Measurements from ENCODE around the gene COL25A1. TPM values are rescaled to one million over a fixed set of nuclear protein-coding genes. Genes with fewer than 3 reads are reported as not detected.
"Not testable (repeated sequence)": the region's sequence is repeated elsewhere in the genome, so short reads cannot be mapped to it uniquely, and the experiment has no call there.

COL25A1 gene
- total and polyA plus RNA-seq, 2 donors (not counting 3 experiments of a cell fraction or from before 2014, with no cell fraction given): 0.21 to 3.5 TPM

GRCh38 chr4:109078724-109079123, 223.7 kb downstream of the COL25A1 start:
- intact Hi-C loops (cut with micrococcal nuclease): loop anchor here (2.0 to 5.0 kb wide), 3 partner anchors 52 to 244 kb away; partner anchors contain the start of gene COL25A1
- Histone ChIP-seq H3K79me2 (ENCODE audit: control insufficient read depth, insufficient read depth, low read length) (no peaks in the 10 kb centered on the region), H3K27ac (ENCODE audit: insufficient read depth, low read depth, low read length) (no peak overlapping the region), H3K27me3 (ENCODE audit: control insufficient read depth in 2 of 2, insufficient read depth in 2 of 2, low read length in 2 of 2) (no peaks in the 10 kb centered on the region), H3K36me3 (ENCODE audit: control insufficient read depth in 2 of 2, extremely low read depth in 1 of 2, insufficient read depth in 2 of 2, low read length in 2 of 2) (no peaks in the 10 kb centered on the region), H3K9me3 (replicated peaks; ENCODE audit: control insufficient read depth, insufficient read depth, low read length) (no peaks in the 10 kb centered on the region), H3K9me1 (replicated peaks; ENCODE audit: control insufficient read depth, extremely low read depth, insufficient read depth, low read length) (no peaks in the 10 kb centered on the region), H4K20me1 (replicated peaks; ENCODE audit: control insufficient read depth, extremely low read depth, insufficient read depth, low read length) (no peaks in the 10 kb centered on the region), H3K4me1 (ENCODE audit: control insufficient read depth, extremely low read depth, insufficient read depth, low read length) (peaks cover 18% of the 10 kb centered on the region), H2AFZ (ENCODE audit: low read depth, low read length) (peak overlapping the region; percentile 38), H3K4me2 (ENCODE audit: insufficient read depth, low read length) (no peak overlapping the region), H3K9ac (replicated peaks; ENCODE audit: extremely low read depth, insufficient read depth, low read length) (no peak overlapping the region), H3K4me3 (replicated peaks in 1 of 3; ENCODE audit: insufficient read depth in 1 of 3, low read depth in 1 of 3, low read length in 3 of 3) (no peak overlapping the region)
- dilution Hi-C loops (cut with MboI; ENCODE audit: extremely low pct_ligation_motif_present, low sequenced_read_pairs): no loop called here
- DNase-seq (ENCODE audit: low read depth, low spot score) (peak; percentile 48), FAIRE-seq (no peak)
- TF ChIP-seq POLR2A (IDR thresholded peaks at IDR 0.05; ENCODE audit: low read depth, low read length) (no peak), GATA2 (IDR thresholded peaks at IDR 0.05; ENCODE audit: insufficient read depth, insufficient read length, low read depth, low read length) (no peak), MYC (IDR thresholded peaks at IDR 0.05; ENCODE audit: low read depth, low read length) (no peak)
- ChIA-PET CTCF (interaction anchor here (1.1 to 1.5 kb wide), 4 partner anchors 9 to 220 kb away, joined by 3 to 5 read pairs (median 4); no protein-coding TSS in a partner anchor), POLR2A (interaction anchor here (0.5 kb wide), 1 partner anchor 53 kb away, joined by 5 read pairs; no protein-coding TSS in a partner anchor)
- no TSS peak for BruUV-seq (replicated peaks)

- DNase-seq (ENCODE audit: low read depth, low spot score) (no peak), FAIRE-seq (no peak)
- Histone ChIP-seq H3K9me1 (replicated peaks; ENCODE audit: control insufficient read depth, extremely low read depth, insufficient read depth, low read length) (no peaks in the 10 kb centered on the region), H3K79me2 (ENCODE audit: control insufficient read depth, insufficient read depth, low read length) (no peaks in the 10 kb centered on the region), H3K36me3 (ENCODE audit: control insufficient read depth in 2 of 2, extremely low read depth in 1 of 2, insufficient read depth in 2 of 2, low read length in 2 of 2) (no peaks in the 10 kb centered on the region), H3K9ac (replicated peaks; ENCODE audit: extremely low read depth, insufficient read depth, low read length) (no peak overlapping the region), H3K4me3 (replicated peaks in 1 of 3; ENCODE audit: insufficient read depth in 1 of 3, low read depth in 1 of 3, low read length in 3 of 3) (no peak overlapping the region), H3K9me3 (replicated peaks; ENCODE audit: control insufficient read depth, insufficient read depth, low read length) (no peaks in the 10 kb centered on the region), H3K27me3 (ENCODE audit: control insufficient read depth in 2 of 2, insufficient read depth in 2 of 2, low read length in 2 of 2) (no peaks in the 10 kb centered on the region), H4K20me1 (replicated peaks; ENCODE audit: control insufficient read depth, extremely low read depth, insufficient read depth, low read length) (no peaks in the 10 kb centered on the region), H3K4me2 (ENCODE audit: insufficient read depth, low read length) (no peak overlapping the region), H3K27ac (ENCODE audit: insufficient read depth, low read depth, low read length) (no peak overlapping the region), H2AFZ (ENCODE audit: low read depth, low read length) (no peak overlapping the region), H3K4me1 (ENCODE audit: control insufficient read depth, extremely low read depth, insufficient read depth, low read length) (peaks cover 18% of the 10 kb centered on the region)
- POLR2A ChIA-PET: no interaction called here
- CTCF ChIA-PET: interaction anchor here (1.0 kb wide), 1 partner anchor 329 kb away, joined by 3 read pairs; no protein-coding TSS in a partner anchor
- BruUV-seq (replicated peaks): no TSS peak
- no peak for TF ChIP-seq EZH2 (IDR thresholded peaks at IDR 0.05; ENCODE audit: borderline replicate concordance, low read depth, low read length, severe bottlenecking)
- no peak for TF ChIP-seq GATA2 (IDR thresholded peaks at IDR 0.05; ENCODE audit: insufficient read depth, insufficient read length, low read depth, low read length)
- TF ChIP-seq FOS (IDR thresholded peaks at IDR 0.05; ENCODE audit: borderline replicate concordance, insufficient read depth, low read length): no peak
- no peak for TF ChIP-seq MAX (IDR thresholded peaks at IDR 0.05; ENCODE audit: insufficient read depth, insufficient read length)
- TF ChIP-seq POLR2A (IDR thresholded peaks at IDR 0.05; ENCODE audit: low read depth, low read length): no peak
- dilution Hi-C loops (cut with MboI; ENCODE audit: extremely low pct_ligation_motif_present, low sequenced_read_pairs) (no loop called here), intact Hi-C loops (cut with micrococcal nuclease) (loop anchor here (5.0 kb wide), 1 partner anchor 225 kb away; the partner anchor contains the start of gene COL25A1)
Observed at GRCh38 chr4:109077505-109077904, 225.0 kb downstream of the COL25A1 start.

DNA sequence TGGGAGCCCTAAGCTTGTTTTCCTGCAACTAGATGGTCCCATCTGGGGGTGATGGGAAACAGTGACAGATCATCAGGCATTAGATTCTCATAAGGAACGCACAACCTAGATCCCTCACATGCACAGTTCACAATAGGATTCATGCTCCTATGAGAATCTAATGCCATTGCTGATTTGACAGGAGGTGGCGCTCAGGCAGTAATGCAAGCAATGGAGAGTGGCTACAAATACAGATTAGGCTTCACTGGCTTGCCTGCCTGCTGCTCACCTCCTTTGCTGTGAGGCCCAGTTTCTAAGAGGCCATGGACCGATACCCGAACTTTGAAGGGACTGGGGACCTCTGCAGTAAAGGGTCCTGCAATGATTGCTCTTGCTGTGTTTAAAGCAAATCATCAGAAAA, 225.7 kb downstream of the COL25A1 start:
- intact Hi-C loops (cut with micrococcal nuclease): loop anchor here (5.0 kb wide), 1 partner anchor 226 kb away; the partner anchor contains the start of gene COL25A1

More for the DNA sequence above, 225.7 kb downstream of the COL25A1 start:
- peak; percentile 6 for DNase-seq (ENCODE audit: low read depth, low spot score)
- H3K4me3 ChIP-seq (replicated peaks in 1 of 3; ENCODE audit: insufficient read depth in 1 of 3, low read depth in 1 of 3, low read length in 3 of 3); POLR2A ChIA-PET; H3K9me1 ChIP-seq (replicated peaks; ENCODE audit: control insufficient read depth, extremely low read depth, insufficient read depth, low read length); BruUV-seq (replicated peaks); H3K4me2 ChIP-seq (ENCODE audit: insufficient read depth, low read length); H3K79me2 ChIP-seq (ENCODE audit: control insufficient read depth, insufficient read depth, low read length); dilution Hi-C loops (cut with MboI; ENCODE audit: extremely low pct_ligation_motif_present, low sequenced_read_pairs); FAIRE-seq; H2AFZ ChIP-seq (ENCODE audit: low read depth, low read length); H3K27ac ChIP-seq (ENCODE audit: insufficient read depth, low read depth, low read length); H3K9ac ChIP-seq (replicated peaks; ENCODE audit: extremely low read depth, insufficient read depth, low read length); H4K20me1 ChIP-seq (replicated peaks; ENCODE audit: control insufficient read depth, extremely low read depth, insufficient read depth, low read length); H3K9me3 ChIP-seq (replicated peaks; ENCODE audit: control insufficient read depth, insufficient read depth, low read length); H3K27me3 ChIP-seq (ENCODE audit: control insufficient read depth in 2 of 2, insufficient read depth in 2 of 2, low read length in 2 of 2); H3K36me3 ChIP-seq (ENCODE audit: control insufficient read depth in 2 of 2, extremely low read depth in 1 of 2, insufficient read depth in 2 of 2, low read length in 2 of 2): not testable (repeated sequence)
- H3K4me1 ChIP-seq (ENCODE audit: control insufficient read depth, extremely low read depth, insufficient read depth, low read length): peaks cover 18% of the 10 kb centered on the region
- CTCF ChIA-PET: interaction anchor here (1.0 kb wide), 1 partner anchor 329 kb away, joined by 3 read pairs; no protein-coding TSS in a partner anchor
